Mesenchymal stem cell (in vitro differentiated cells and primary cell): Measurements from ENCODE around the gene PRKAG2.

ENCODE experiments used
- DNase-seq: peaks from one replicate; pipeline ENCODE4 v3.0.0-alpha.2; 2013
- H2AFZ ChIP-seq: one replicate; pipeline ENCODE4 v1.6.1; 2013; ENCODE audit warnings: low read depth, mild to moderate bottlenecking, control low read depth, inconsistent platforms, low read length, moderate library complexity
- H2AK5ac ChIP-seq: 2 replicates; pipeline ENCODE4 v1.6.1; 2013; ENCODE audit warnings: low read length, moderate library complexity, mild to moderate bottlenecking, inconsistent platforms; ENCODE audit not compliant: severe bottlenecking
- H2BK120ac ChIP-seq: one replicate; pipeline ENCODE4 v1.6.1; 2013; ENCODE audit warnings: low read depth, mild to moderate bottlenecking, inconsistent platforms, low read length, moderate library complexity
- H2BK12ac ChIP-seq, 2 experiments: one replicate each; pipeline ENCODE4 v1.6.1; 2013; ENCODE audit warnings: inconsistent platforms in 2 of 2, low read length in 2 of 2, mild to moderate bottlenecking in 2 of 2, moderate library complexity in 2 of 2, control low read depth in 1 of 2
- H2BK15ac ChIP-seq: one replicate; pipeline ENCODE4 v1.6.1; 2013; ENCODE audit warnings: mild to moderate bottlenecking, low read depth, inconsistent platforms; ENCODE audit not compliant: poor library complexity, severe bottlenecking
- H2BK5ac ChIP-seq: 2 replicates; pipeline ENCODE4 v1.6.1; 2013; ENCODE audit warnings: low read depth, mild to moderate bottlenecking, low read length, control low read depth, inconsistent platforms; ENCODE audit not compliant: poor library complexity, severe bottlenecking
- H3K14ac ChIP-seq, 2 experiments: one replicate each; pipeline ENCODE4 v1.6.1; 2013; ENCODE audit warnings: inconsistent platforms in 2 of 2, low read length in 2 of 2, control low read depth in 1 of 2, mild to moderate bottlenecking in 1 of 2, moderate library complexity in 1 of 2
- H3K18ac ChIP-seq, 2 experiments: one replicate each; pipeline ENCODE4 v1.6.1; 2013; ENCODE audit warnings: inconsistent platforms in 2 of 2, low read length in 2 of 2, control low read depth in 1 of 2, low read depth in 1 of 2, mild to moderate bottlenecking in 1 of 2
- H3K23ac ChIP-seq, 2 experiments: one replicate each; pipeline ENCODE4 v1.6.1; 2013; ENCODE audit warnings: inconsistent platforms in 2 of 2, low read length in 2 of 2, mild to moderate bottlenecking in 2 of 2, moderate library complexity in 2 of 2, control low read depth in 1 of 2
- H3K27ac ChIP-seq: 2 replicates; pipeline ENCODE4 v1.5.1; 2013; ENCODE audit warnings: mild to moderate bottlenecking, moderate library complexity, low read length, control low read depth, inconsistent platforms; ENCODE audit not compliant: poor library complexity, severe bottlenecking
- H3K27me3 ChIP-seq, 2 experiments: 2 replicates each; pipeline versions ENCODE4 v1.6.1 to v1.7.0; 2013; ENCODE audit warnings: low read length in 2 of 2, mild to moderate bottlenecking in 2 of 2, moderate library complexity in 2 of 2, control low read depth in 1 of 2, inconsistent platforms in 1 of 2; ENCODE audit not compliant: control insufficient read depth in 1 of 2, insufficient read depth in 1 of 2
- H3K36me3 ChIP-seq, 2 experiments: 2 replicates each; pipeline versions ENCODE4 v1.6.1 to v1.7.0; 2013; ENCODE audit warnings: low read length in 2 of 2, control low read depth in 1 of 2, inconsistent platforms in 1 of 2, low read depth in 1 of 2, mild to moderate bottlenecking in 1 of 2; ENCODE audit not compliant: insufficient read depth in 2 of 2, control insufficient read depth in 1 of 2
- H3K4ac ChIP-seq, 2 experiments: one replicate each; pipeline ENCODE4 v1.6.1; 2013; ENCODE audit warnings: inconsistent platforms in 2 of 2, low read length in 2 of 2, mild to moderate bottlenecking in 2 of 2, moderate library complexity in 2 of 2, control low read depth in 1 of 2, low read depth in 1 of 2
- H3K4me1 ChIP-seq: 2 replicates; pipeline ENCODE4 v1.6.1; 2013; ENCODE audit warnings: low read depth, low read length, control low read depth; ENCODE audit not compliant: control insufficient read depth, insufficient read depth
- H3K4me2 ChIP-seq: 2 replicates; pipeline ENCODE4 v1.6.1; 2013; ENCODE audit warnings: low read length, mild to moderate bottlenecking, inconsistent platforms; ENCODE audit not compliant: poor library complexity, severe bottlenecking
- H3K4me3 ChIP-seq, 2 experiments: 2 replicates each; pipeline versions ENCODE4 v1.5.1 to v1.7.0; 2013; ENCODE audit warnings: low read length in 2 of 2, mild to moderate bottlenecking in 2 of 2, control low read depth in 1 of 2, low read depth in 1 of 2; ENCODE audit not compliant: insufficient read depth in 1 of 2
- H3K79me1 ChIP-seq: replicated peaks from 2 replicates; pipeline ENCODE4 v1.6.1; 2013; ENCODE audit warnings: mild to moderate bottlenecking, control low read depth, low read length, inconsistent platforms; ENCODE audit not compliant: poor library complexity, severe bottlenecking
- H3K9ac ChIP-seq: 2 replicates; pipeline ENCODE4 v1.7.0; 2013; ENCODE audit warnings: mild to moderate bottlenecking, low read length, moderate library complexity
- H3K9me3 ChIP-seq: 2 replicates; pipeline ENCODE4 v1.7.0; 2013; ENCODE audit warnings: mild to moderate bottlenecking, low read length; ENCODE audit not compliant: control insufficient read depth
- H4K8ac ChIP-seq: one replicate; pipeline ENCODE4 v1.6.1; 2013; ENCODE audit warnings: inconsistent platforms, mild to moderate bottlenecking, low read length, moderate library complexity
- H4K91ac ChIP-seq: one replicate; pipeline ENCODE4 v1.6.1; 2013; ENCODE audit warnings: mild to moderate bottlenecking, low read length, inconsistent platforms
- WGBS: methylation state at CpG from one replicate; pipeline ENCODE4 v1.1.7; 2013; ENCODE audit warnings: mixed read lengths; 5-methylcytosine and 5-hydroxymethylcytosine counted together

Gene PRKAG2

DNA sequence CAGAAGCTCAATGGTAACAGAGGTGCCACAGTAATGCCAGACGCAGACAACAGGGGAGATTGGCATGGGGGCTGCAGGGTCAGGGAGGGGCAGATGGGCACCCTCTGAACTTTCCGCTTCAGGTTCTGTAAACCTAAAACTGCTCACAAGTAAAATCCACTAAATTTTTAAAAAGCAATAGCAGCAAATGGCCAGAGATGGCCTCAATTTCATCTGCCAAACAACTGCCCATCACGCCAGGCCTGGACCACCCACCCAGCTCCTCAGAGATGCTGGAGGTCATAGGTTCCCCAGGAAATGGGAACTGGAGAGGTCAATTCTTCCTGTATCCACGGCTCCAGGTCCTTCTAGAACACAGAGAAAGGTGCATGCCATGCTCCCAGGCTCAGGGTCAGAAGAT, 76.1 kb downstream of the PRKAG2 start:
- peaks cover 4% of the 10 kb centered on the region for H3K9me3 ChIP-seq
- no peak overlapping the region for H3K23ac ChIP-seq
- H2BK12ac ChIP-seq = no peak overlapping the region
- H3K79me1 ChIP-seq = no peaks in the 10 kb centered on the region
- H3K4ac ChIP-seq = no peak overlapping the region
- no peak overlapping the region for H4K8ac ChIP-seq
- H2BK5ac ChIP-seq = no peak overlapping the region
- no peaks in the 10 kb centered on the region for H3K36me3 ChIP-seq
- DNase-seq = no peak
- H3K27me3 ChIP-seq = peaks cover 20 to 24% of the 10 kb centered on the region in 2 experiments
- no peak overlapping the region for H2AFZ ChIP-seq
- H3K4me3 ChIP-seq = no peak overlapping the region
- no peak overlapping the region for H3K9ac ChIP-seq
- H3K4me1 ChIP-seq = no peaks in the 10 kb centered on the region
- no peak overlapping the region for H2BK15ac ChIP-seq
- H3K4me2 ChIP-seq = no peak overlapping the region
- no peak overlapping the region for H3K18ac ChIP-seq
- no peak overlapping the region for H4K91ac ChIP-seq
- 86% methylated on average over 4 of the region's 4 CpGs for WGBS
- no peak overlapping the region for H3K14ac ChIP-seq
- no peak overlapping the region for H3K27ac ChIP-seq
- no peak overlapping the region for H2BK120ac ChIP-seq
- H2AK5ac ChIP-seq = no peak overlapping the region

GRCh38 chr7:151800391-151800790, 76.5 kb downstream of the PRKAG2 start:
- Histone ChIP-seq H4K8ac (no peak overlapping the region), H2BK15ac (no peak overlapping the region), H3K4me3 (no peak overlapping the region), H3K27ac (no peak overlapping the region), H2BK12ac (no peak overlapping the region), H3K79me1 (no peaks in the 10 kb centered on the region), H3K4me2 (no peak overlapping the region), H3K14ac (no peak overlapping the region), H3K18ac (no peak overlapping the region), H3K9me3 (peaks cover 4% of the 10 kb centered on the region), H4K91ac (no peak overlapping the region), H3K9ac (no peak overlapping the region), H3K23ac (no peak overlapping the region), H2AFZ (no peak overlapping the region), H3K27me3 (peaks cover 16 to 21% of the 10 kb centered on the region in 2 experiments), H3K36me3 (no peaks in the 10 kb centered on the region), H2BK120ac (no peak overlapping the region), H3K4me1 (no peaks in the 10 kb centered on the region), H3K4ac (no peak overlapping the region), H2BK5ac (no peak overlapping the region), H2AK5ac (no peak overlapping the region)
- WGBS = 89% methylated on average over 6 of the region's 7 CpGs
- DNase-seq = no peak

- Histone ChIP-seq H2BK12ac (no peak overlapping the region), H2AFZ (no peak overlapping the region), H3K4me2 (no peak overlapping the region), H3K18ac (no peak overlapping the region), H3K4ac (no peak overlapping the region), H2BK15ac (no peak overlapping the region), H4K8ac (no peak overlapping the region), H3K4me1 (no peaks in the 10 kb centered on the region), H3K27me3 (peaks cover 8 to 12% of the 10 kb centered on the region in 2 experiments), H3K36me3 (no peaks in the 10 kb centered on the region), H2AK5ac (no peak overlapping the region), H4K91ac (no peak overlapping the region), H3K14ac (peak overlapping the region in 1 of 2 experiments; percentile 87), H3K79me1 (no peaks in the 10 kb centered on the region), H3K23ac (no peak overlapping the region), H3K9me3 (no peaks in the 10 kb centered on the region), H2BK120ac (no peak overlapping the region), H3K4me3 (no peak overlapping the region), H2BK5ac (no peak overlapping the region), H3K9ac (no peak overlapping the region), H3K27ac (no peak overlapping the region)
- DNase-seq = no peak
- 96% methylated on average over 13 of the region's 15 CpGs for WGBS
Measured at GRCh38 chr7:151799506-151799905, 77.4 kb downstream of the PRKAG2 start.

DNA sequence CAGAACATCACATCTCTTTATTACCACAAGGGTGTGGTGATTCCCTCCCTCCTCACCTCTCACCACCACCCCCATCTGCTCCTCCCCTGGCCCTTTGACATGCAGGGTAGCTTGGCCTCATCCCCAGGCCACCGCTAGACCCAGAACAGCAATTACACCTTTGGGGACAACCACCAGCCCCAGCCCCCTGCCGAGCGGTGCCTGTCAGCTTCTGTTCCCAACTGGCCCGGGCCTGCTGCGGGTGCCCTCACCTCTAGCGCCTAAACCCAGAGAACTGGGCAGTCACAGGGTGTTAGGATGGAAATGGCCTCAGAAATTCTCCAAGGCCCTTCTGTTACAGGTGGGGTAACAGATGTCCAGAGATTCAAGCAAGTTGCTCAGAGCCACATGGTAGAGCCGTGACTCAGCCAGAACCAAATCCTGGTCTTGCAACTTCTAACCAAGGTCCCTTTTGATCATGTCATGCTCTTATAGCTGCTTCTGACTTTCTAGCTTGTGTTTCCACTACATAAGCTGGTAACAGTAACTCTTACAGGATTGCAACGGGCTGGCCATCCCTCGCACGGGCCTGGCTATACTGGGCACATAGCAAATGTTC, 78.0 kb downstream of the PRKAG2 start:
- H4K8ac ChIP-seq = no peak overlapping the region
- H3K36me3 ChIP-seq = no peaks in the 10 kb centered on the region
- H3K4ac ChIP-seq = no peak overlapping the region
- H2BK12ac ChIP-seq = no peak overlapping the region
- H3K4me2 ChIP-seq = no peak overlapping the region
- H3K9ac ChIP-seq = no peak overlapping the region
- no peak overlapping the region for H2BK5ac ChIP-seq
- H3K23ac ChIP-seq = no peak overlapping the region
- H3K14ac ChIP-seq = no peak overlapping the region
- no peak overlapping the region for H3K4me3 ChIP-seq
- H3K4me1 ChIP-seq = no peaks in the 10 kb centered on the region
- H3K27me3 ChIP-seq = peaks cover 4 to 6% of the 10 kb centered on the region in 2 experiments
- no peak overlapping the region for H2BK15ac ChIP-seq
- no peak for DNase-seq
- 84% methylated on average over 10 of the region's 10 CpGs for WGBS
- no peak overlapping the region for H4K91ac ChIP-seq
- no peak overlapping the region for H2AFZ ChIP-seq
- H3K18ac ChIP-seq = no peak overlapping the region
- H3K27ac ChIP-seq = no peak overlapping the region
- no peaks in the 10 kb centered on the region for H3K79me1 ChIP-seq
- H2BK120ac ChIP-seq = no peak overlapping the region
- no peaks in the 10 kb centered on the region for H3K9me3 ChIP-seq
- H2AK5ac ChIP-seq = no peak overlapping the region
